BJ (cell line): Measurements from ENCODE around the gene TMEM60. TPM values are rescaled to one million over a fixed set of nuclear protein-coding genes. Genes with fewer than 3 reads are reported as not detected.
A peak's percentile ranks its signal among the peaks of the same experiment; 100 is the strongest.

Experiments used
- CTCF ChIA-PET: fragments of 350-600 bp; formaldehyde crosslinking; extraction: SDS; loops from one replicate; lab custom pipeline; 2021; ENCODE audit warnings: antibody characterized with exemption, inconsistent platforms; lab: Yijun Ruan, JAX
- POLR2A ChIA-PET: fragments of 300-600 bp; sonication (Branson Sonifier 250); formaldehyde crosslinking; extraction: SDS; loops from one replicate; lab custom pipeline; 2021; ENCODE audit warnings: antibody characterized with exemption; lab: Charles Lee
- DNase-seq: peaks from one replicate; pipeline ENCODE4 v3.0.0-alpha.2; 2011; ENCODE audit warnings: low read depth
- H3K27me3 ChIP-seq: 2 replicates; pipeline ENCODE4 v1.6.0; 2011; ENCODE audit warnings: low read length; ENCODE audit not compliant: control insufficient read depth, insufficient read depth
- H3K36me3 ChIP-seq: 2 replicates; pipeline ENCODE4 v1.5.1; 2011; ENCODE audit warnings: low read length; ENCODE audit not compliant: control insufficient read depth, insufficient read depth
- H3K4me3 ChIP-seq: 2 replicates; pipeline ENCODE4 v1.5.1; 2011; ENCODE audit warnings: low read depth, mild to moderate bottlenecking, control low read depth, low read length
- polyA plus RNA-seq: library from polyadenylated mRNA; depleted of rRNA; stranded (reverse); fragments of >200 nt; gene quantifications from 2 replicates; pipeline ENCODE4 v1.2.3, GENCODE V29; 2011
- TF ChIP-seq, protein P1 (sequence below): IDR thresholded peaks from 2 replicates; pipeline ENCODE4 v1.5.1; 2011; ENCODE audit warnings: low read depth, mild to moderate bottlenecking, control low read depth, inconsistent platforms, low read length, moderate library complexity; ENCODE audit not compliant: insufficient read depth

TMEM60 gene
- polyA plus RNA-seq, 1 experiment, result 17.9 TPM

DNA sequence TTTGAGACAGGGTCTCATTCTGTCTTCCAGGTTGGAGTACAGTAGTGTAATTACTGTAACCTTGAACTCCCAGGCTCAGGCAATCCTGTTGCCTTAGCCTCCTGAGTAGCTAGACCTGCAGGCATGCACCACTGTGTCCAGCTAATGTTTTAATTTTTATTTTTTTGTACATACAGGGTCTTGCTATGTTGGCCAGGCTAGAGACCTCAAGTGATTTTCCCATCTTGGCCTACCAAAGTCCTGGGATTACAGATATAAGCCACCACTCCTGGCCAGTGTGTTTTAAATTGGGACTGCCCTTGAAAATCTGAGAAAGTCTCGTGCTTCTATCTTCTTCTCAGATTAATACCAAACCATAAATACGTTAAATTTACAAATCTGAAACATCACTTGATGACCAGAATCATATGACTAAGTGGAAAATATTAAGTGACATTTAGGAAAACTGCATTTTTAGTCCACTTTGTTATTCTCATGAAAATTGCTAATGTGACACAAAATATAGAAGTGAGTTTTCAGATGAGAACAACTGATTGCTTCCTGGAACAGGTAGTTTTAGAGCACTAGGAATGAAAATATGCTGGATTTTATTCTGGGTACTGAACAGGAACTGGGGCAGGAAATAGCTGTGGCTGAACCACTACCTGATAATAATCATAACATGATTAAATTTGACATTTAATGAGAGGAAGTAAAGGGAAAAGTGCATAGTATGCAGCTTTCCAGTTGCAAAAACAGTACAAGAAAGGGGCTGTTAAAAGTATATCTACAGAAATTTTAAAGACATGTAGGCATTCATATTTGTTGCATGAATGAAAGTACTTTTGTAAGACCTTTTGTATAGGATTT, 4.5 kb upstream of the TMEM60 start:
- no peaks in the 10 kb centered on the region for H3K27me3 ChIP-seq
- POLR2A ChIA-PET, result interaction anchor here (0.9 kb wide), 2 partner anchors 9 to 16 kb away, joined by 3 read pairs; no protein-coding TSS in a partner anchor
- no peak for DNase-seq
- CTCF ChIA-PET, result interaction anchor here (1.0 to 1.6 kb wide), 3 partner anchors 19 to 1480 kb away, joined by 3 to 4 read pairs (median 3); no protein-coding TSS in a partner anchor
- H3K36me3 ChIP-seq, result no peaks in the 10 kb centered on the region
- no peak overlapping the region for H3K4me3 ChIP-seq
- TF ChIP-seq, protein P1, sequence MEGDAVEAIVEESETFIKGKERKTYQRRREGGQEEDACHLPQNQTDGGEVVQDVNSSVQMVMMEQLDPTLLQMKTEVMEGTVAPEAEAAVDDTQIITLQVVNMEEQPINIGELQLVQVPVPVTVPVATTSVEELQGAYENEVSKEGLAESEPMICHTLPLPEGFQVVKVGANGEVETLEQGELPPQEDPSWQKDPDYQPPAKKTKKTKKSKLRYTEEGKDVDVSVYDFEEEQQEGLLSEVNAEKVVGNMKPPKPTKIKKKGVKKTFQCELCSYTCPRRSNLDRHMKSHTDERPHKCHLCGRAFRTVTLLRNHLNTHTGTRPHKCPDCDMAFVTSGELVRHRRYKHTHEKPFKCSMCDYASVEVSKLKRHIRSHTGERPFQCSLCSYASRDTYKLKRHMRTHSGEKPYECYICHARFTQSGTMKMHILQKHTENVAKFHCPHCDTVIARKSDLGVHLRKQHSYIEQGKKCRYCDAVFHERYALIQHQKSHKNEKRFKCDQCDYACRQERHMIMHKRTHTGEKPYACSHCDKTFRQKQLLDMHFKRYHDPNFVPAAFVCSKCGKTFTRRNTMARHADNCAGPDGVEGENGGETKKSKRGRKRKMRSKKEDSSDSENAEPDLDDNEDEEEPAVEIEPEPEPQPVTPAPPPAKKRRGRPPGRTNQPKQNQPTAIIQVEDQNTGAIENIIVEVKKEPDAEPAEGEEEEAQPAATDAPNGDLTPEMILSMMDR, result no peak

DNA sequence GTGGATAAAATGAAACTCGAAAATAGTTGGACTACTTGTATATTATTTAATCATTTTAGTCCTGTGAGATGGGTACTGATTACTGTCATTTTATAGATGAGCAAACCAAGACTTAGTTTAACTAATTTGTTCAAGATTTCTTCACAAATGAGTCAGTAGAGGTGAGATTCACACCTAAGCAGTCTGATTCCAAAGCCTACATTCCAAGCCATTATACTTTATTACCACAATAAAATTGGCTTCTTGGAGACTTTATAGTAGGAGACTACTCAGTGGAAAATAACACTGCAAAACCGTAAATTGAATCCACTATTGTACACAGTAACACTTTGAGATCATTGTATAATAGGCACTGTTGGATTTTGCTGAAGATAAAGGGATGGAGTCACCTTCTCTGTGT, 2.5 kb upstream of the TMEM60 start:
- TF ChIP-seq, protein P1, result no peak
- ChIA-PET POLR2A (no interaction called here), CTCF (no interaction called here)
- no peak overlapping the region for H3K4me3 ChIP-seq
- DNase-seq, result no peak
- no peaks in the 10 kb centered on the region for H3K27me3 ChIP-seq
- no peaks in the 10 kb centered on the region for H3K36me3 ChIP-seq

DNA sequence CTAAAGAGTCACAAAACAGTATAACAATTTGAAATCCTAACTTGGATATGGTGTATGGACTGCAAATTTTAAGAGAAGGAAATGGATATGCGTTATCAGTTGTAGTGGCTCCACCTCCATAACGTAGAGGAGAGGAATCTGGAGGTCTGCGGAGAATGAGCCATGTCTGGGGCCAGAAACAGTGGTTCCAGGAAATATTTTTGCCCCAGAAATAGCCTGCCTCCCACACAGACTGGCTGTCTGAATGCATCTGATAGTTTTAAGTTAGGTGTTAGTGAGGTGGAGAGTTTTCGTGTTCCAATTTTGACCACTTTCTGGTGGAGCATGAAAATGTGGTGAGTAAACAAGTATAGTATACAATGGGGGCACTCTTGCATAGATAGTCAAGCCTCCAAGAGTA, 1.9 kb upstream of the TMEM60 start:
- ChIA-PET POLR2A (no interaction called here), CTCF (no interaction called here)
- H3K36me3 ChIP-seq, result no peaks in the 10 kb centered on the region
- 0 out of 2 replicates have a peak overlapping the region, but pooled peaks have one; percentile 14 for H3K4me3 ChIP-seq
- no peaks in the 10 kb centered on the region for H3K27me3 ChIP-seq
- DNase-seq, result no peak
- TF ChIP-seq, protein P1, result no peak

DNA sequence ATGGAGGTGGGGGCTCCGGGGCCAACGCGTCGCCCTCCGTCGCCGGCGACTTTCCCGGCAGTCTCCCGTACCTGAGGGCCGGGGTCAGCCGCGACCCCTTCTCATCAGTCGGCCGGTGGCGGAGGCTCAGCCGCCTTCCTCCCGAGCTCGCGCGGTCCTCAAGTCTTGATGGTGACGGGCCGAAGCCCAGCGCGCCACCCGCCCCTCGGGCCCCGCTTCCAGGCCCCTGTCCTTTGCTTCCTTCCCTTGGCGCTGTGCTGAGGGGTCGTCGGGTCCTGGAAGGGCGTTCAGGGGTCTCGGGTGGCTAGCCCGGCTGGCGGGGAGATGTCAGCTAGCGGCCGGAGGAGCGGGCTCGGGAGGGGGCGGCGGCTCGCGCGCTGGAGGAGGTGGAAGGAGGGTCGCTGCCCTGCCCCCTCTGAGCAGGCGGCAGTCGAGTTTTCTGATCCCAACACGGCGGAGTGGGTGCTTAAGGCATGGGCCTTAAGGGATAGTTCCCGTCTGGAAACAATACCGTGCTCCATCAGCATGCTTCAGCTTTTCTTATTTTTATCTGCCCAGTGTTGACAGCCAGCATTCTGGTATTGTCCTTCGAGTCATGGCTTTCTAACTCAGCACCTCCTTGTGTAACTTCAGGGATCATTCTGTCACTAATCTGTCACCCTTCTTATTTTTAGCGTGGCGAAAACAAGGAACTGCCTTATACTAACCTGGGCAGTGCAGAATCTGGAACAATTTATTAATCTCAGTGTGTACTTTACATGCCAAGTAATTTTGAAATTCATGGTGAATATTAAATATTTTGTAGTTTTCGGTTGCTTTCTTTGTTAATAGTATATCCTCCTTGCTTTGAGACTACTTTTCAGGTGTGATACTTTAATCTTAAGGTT, 1.1 kb upstream of the TMEM60 start:
- Histone ChIP-seq H3K36me3 (no peaks in the 10 kb centered on the region), H3K4me3 (peak overlapping the region; percentile 94), H3K27me3 (no peaks in the 10 kb centered on the region)
- TF ChIP-seq, protein P1, result no peak
- DNase-seq, result no peak
- ChIA-PET CTCF (interaction anchor here (0.6 to 1.4 kb wide), 7 partner anchors 39 to 148 kb away, joined by 3 to 5 read pairs (median 3); no protein-coding TSS in a partner anchor), POLR2A (no interaction called here)
